Activated CD4-positive, alpha-beta T cell treated with anti-CD3 and anti-CD28 coated beads for 4 hours (primary cell): ENCODE results near the gene UBE2J2.
"Not testable (repeated sequence)": the region's sequence is repeated elsewhere in the genome, so short reads cannot be mapped to it uniquely, and the experiment has no call there.

Source experiments
- DNase-seq, 2 donors: peaks; one replicate each; pipeline ENCODE4 v3.0.0-alpha.2; 2020

UBE2J2 gene

DNA sequence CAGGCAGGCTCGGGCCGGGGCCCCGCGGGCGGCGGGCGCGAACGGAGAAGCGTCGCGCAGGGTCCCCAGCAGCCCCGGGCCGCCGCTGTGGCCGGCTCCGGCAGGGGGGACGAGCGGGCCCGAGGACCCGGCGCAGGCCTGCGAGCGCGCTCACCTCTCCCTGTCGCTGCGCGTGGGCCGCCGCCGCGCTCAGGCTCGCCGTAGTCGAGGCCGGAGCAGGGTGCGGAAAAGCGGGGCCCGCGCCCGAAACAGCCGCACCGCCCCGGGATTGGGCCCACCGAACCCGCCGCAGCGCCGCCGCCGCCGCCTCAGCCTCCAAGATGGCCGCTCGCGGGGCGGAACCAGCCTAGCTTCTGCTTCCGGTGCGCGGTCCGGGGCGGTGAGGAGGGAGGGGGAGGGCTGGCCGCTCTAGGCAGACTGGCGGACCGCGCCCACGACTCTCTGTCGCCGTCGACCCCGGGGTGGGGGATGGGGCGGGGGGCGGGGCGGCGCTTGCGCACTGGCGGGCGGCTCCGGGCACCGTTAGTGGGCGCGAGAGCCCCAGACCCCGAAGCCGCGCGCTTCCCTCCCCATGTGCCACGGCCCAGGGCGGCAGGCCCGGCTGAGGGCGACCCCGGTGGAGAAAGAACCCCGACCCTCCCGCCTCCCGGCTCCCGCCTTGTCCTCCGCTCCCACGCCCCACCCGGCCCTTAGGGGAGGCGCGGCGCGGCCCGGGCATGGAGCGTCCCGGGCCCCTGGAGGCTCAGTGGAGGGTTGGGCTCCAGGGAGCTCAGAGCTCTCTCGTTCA lies at the start of gene UBE2J2:
Gene UBE2J2 (minus strand): TSS at position 343 of the 787 bp plus-strand sequence. CDS start 5,862 bp downstream, outside the sequence.
- DNase-seq, result peak; percentile 93 to 95

DNA sequence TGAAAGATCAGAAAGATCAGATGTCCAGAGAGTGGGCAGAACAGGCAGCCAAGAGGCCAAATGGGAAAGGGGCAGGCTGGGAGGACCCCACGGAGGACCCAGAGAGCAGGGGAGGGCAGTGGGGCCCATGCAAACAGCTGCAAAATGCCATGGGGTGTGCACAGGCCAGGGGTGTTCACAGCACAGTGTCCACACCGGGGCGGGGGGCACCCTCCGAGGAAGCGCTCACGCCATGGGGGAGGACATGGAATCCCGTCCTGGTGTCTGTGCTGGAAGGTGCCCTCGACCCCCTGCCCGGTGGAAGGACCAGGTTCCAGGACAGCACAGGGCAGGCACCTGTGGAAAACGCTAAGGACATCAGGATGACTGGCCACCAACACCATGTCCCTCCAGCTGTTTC lies 49.3 kb upstream of the UBE2J2 start:
- no peak for DNase-seq

DNA sequence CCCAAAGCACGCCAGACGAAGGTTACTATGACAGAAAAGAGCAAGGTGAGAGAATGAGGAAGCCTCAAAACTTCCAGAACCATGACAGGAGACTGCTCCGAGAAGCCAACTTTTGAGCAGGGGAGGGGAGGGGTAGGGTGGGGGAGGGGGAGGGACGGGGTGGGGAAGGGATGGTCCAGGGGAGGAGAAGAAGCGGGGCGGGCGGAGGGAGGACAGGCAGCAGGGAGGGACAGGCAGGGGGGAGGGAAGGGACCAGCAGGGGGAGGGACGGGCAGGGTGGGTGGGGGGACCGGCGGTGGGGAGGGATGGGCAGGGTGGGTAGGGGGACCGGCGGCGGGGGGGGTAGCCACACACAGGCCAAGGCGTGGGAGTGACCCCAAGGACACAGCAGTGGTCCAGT lies 48.8 kb upstream of the UBE2J2 start:
- DNase-seq, result no peak

DNA sequence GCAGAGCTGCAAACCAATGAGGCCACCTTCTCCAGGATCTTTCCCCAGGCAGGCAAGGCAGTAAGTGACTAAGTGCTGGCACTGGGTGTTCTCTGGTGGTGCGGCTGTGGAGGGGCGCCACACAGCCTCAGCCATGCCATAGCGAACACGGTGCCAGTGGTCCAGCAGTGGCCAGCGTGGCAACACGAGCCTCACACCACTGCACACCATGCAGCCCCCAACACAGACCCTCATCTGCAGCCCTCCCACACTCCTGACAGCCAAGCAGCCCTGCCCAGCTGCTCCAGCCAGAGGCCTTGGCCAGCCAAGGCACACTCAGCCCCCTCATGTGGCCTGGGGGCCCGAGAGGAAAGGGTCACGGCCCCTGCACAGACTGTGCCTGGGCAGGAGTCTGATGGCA lies 47.8 kb upstream of the UBE2J2 start:
- DNase-seq, result no peak

DNA sequence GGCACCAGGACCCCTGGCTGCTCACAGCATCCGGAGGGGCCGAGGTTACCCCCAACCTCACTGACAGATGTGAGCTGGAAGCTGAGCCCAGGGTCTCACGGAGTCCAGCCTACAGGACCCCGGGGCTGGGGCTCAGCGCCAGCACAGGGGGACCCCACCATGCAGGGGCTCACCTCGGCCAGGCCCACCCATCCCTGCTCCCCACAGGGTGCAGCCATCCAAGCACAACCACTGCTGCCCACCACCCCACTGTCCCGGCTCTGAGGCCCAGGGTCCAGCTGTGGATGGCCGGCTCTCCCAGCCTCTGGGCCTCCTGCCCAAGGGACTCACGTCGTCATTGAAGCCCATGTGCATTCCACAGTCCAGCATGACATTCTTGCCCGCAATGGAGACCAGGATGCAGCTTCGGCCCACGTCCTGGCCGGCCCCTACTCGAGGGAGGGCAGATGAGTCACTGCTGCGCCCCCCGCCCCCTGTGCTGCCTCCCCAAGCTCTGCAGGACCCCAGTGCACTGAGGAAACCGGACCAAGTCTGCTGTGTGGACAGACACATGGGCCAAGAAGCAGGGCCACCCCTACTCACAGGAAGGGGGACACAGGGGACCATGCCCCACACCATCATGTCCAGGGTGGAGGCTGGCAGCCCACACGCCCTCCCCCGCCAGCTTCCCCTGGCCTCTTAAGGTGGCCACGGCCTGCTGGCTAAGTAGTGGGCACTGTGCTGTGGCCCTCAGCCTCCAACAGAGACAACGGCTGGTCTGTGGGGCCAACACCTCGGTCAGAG lies 47.2 kb upstream of the UBE2J2 start:
- no peak for DNase-seq

DNA sequence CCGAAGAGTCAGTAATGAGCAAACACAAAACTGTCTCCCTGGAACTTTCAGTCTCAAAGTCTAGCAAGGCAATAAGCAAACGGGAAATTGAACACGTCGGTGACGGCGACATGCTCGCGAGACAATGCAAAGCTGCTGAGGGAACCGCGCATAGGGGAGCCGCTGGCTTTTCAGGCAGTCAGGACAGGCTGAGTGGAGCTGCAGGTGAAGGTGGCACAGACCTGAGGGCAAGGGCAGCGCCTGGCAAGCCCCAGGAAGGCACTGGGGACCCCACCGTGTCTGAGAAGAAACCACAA lies 45.9 kb upstream of the UBE2J2 start:
- no peak for DNase-seq

DNA sequence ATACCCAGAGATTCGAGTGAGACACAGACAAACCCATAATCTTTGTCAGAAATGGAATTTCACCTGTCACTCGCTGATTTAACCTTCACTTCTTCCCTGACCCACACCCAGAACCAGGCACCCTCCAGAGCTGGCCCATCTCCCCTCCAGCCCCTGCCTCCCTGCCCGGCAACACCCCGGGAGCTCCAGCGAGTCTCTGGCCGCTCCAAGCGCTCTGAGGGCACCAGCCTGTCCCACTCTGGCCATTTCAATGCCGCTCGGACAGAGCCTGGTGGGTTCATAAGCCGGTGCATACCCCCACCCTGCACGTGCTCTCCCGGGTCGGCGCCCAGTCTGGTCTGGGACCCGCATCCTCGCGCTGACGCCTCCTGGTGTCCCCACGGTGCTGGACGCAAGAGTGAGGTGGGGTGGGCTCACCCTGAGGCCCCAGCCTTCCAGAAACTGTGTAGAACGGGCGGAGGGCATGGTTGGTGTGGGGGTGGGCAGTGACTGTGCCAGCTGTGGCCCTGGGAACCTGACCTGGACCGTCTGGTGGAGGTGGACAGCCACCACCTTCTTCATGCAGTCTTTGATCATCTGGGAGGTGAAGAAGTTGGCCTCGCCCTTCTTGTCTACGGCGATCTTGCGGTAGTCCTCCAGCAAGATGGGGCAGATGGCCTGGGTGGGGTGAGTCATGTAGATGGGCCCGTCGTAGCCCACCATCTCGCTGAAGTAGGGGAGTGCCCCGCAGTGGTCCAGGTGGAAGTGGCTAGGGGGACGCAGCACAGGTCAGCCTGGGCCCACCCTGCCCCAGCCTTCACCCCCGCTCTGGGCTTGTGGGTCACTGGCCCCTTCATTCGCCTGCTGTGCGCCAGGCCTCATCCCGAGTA lies 45.4 kb upstream of the UBE2J2 start:
- DNase-seq, result no peak

DNA sequence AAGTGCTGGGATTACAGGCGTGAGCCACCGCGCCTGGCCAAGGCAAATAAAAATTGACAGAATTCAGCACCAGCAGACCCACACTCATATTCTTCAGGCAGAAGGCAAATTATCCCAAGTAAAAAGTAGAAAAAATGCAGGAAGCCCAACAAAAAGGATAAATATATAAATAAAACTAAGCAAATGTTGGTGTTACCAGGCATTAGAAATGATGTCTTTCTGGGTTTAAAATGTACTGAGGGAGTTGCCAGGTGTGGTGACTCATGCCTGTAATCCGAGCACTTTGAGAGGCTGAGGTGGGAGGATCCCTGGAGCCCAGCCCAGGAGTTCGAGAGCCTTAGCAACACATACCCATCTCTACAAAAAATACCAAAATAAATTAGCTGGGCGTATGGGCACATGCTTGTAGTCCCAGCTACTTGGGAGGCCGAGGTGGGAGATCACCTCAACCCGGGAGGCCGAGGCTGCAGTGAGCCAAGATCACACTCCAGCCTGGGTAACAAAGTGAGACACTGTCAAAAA lies 44.5 kb upstream of the UBE2J2 start:
- no peak for DNase-seq

DNA sequence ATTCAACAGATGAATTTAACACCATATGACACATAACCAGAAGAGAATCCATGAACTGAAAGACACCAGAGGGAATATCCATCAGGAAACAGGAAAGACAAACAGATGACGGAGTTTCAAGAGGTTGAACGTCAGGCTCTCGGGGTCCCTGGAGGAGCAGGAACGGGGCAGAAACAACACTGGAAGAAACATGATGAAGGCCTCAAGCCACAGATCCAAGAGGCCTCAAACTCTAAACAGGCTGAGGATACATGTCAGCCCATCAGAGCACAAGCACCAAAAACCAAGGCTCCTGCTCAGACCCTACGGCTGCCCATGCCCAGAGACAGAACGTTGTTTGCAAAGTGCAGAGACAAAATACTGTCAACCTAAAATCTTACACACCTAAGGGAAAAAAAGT lies 43.8 kb upstream of the UBE2J2 start:
- DNase-seq, result no peak

DNA sequence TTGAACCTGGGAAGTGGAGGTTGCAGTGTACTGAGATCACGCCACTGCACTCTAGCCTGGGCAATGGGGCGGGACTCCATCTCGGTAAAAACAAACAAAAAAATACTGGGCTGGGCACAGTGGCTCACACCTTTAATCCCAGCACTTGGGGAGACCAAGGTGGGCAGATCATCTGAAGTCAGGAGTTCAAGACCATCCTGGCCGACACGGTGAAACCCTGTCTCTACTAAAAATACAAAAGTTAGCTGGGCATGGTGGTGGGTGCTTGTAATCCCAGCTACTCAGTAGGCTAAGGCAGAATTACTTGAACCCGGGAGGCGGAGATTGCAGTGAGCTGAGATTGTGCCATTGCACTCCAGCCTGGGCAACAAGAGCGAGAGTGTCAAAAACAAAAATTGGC lies 42.5 kb upstream of the UBE2J2 start:
- DNase-seq, result not testable (repeated sequence)

DNA sequence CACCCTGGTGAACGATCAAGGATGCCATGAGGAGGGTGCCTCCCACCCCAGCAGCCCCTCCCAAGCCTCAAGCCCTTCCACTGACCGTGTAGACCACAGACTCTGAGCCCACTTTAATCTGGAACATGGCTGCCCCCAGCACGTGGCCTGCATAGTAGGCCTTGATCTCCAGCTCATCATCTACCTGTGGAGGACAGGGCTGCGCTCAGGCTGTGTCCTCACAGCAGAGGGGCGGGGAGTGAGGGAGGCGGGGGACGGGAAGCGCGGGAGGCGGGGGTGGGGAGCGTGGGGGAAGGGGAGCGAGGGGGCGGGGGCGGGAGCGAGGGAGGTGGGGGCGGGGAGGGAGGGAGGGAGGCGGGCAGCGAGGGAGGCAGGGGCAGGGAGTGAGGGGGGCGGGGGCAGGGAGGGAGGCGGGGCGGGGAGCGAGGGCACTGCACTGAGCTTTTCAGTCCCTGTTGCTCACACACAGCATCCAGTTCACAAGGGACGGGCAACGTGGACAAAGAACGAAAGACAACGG lies 41.8 kb upstream of the UBE2J2 start:
- DNase-seq, result no peak

DNA sequence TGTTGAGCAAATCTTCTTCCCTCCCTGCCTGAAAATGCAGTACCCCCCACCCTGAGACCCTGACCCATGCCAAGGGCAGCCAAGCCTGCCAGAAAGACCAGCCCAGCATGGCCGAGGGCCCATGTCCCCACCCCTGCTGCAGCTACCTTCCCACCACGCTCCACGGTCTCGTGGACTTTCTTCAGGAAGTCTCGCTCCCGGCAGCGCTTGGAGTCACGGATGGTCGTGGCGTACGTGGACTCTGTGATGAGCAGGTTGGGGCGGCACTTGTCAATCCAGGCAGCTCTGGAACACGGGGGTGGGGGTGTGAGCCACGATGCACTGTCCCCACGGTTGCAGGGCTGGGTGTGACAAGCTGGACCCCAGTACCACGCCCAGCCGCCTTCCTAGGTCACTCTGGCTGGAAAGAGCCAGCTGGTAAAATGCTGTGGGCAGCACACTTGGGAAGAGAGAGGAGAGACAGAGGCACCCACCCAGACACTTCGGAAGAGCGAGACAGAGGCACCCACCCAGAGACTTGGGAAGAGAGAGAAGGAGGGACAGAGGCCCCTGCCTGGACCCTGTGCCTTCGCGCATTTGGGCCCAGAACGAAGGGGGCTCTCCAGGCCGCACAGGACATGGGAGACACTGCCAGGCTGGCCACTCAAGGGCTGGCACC lies 41.2 kb upstream of the UBE2J2 start:
- DNase-seq, result no peak

DNA sequence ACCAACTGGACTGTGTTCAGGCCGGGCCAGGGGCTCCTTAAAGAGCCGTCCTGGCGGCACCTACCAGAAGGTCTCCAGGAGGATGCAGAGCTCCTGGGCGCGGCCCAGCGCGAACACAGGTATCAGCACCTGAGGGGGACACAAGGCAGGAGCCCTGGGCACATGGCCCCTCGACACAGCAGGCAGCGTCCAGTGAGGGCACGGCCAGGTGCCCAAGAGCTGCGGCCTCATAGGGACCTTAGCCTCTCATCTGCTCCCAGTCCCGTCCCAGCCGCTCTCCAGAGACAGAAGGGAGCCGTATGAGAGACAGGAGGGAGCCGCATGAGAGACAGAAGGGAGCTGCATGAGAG lies 40.6 kb upstream of the UBE2J2 start:
- no peak for DNase-seq

DNA sequence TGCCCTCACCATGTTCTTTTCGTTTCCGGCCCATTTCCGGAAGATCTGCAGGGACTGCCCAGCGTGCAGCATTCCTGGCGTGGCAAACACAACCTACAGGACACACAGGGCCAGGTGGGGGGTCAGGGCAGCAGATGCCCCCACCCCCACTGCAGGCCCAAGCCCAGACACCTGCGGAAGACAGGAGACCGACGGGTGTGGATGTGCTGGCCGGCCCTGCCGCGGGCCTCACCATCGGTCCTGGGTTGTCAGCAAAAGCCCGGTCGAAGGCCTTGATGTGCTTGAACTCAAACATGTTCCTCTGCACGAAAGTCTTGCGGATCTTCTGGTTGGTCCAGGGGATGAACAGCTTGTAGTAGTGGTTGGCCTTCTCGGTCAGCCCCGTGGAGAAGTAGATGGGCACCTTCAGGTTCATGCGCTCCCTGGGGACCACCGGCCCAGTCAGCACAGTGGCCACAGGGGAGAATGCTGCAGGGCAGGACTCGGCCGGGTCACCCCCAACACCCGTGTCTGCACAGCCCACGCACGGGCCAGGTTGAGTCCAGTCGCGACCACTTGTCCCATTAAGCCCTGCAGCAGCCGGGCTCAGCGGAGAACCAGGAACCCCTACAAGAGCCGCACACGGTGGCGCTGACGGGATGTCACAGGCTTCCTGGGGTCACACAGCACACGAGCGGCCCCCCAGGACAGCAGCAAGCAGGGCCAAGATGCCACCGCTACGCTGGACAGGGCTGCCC lies 40.0 kb upstream of the UBE2J2 start:
- no peak for DNase-seq

DNA sequence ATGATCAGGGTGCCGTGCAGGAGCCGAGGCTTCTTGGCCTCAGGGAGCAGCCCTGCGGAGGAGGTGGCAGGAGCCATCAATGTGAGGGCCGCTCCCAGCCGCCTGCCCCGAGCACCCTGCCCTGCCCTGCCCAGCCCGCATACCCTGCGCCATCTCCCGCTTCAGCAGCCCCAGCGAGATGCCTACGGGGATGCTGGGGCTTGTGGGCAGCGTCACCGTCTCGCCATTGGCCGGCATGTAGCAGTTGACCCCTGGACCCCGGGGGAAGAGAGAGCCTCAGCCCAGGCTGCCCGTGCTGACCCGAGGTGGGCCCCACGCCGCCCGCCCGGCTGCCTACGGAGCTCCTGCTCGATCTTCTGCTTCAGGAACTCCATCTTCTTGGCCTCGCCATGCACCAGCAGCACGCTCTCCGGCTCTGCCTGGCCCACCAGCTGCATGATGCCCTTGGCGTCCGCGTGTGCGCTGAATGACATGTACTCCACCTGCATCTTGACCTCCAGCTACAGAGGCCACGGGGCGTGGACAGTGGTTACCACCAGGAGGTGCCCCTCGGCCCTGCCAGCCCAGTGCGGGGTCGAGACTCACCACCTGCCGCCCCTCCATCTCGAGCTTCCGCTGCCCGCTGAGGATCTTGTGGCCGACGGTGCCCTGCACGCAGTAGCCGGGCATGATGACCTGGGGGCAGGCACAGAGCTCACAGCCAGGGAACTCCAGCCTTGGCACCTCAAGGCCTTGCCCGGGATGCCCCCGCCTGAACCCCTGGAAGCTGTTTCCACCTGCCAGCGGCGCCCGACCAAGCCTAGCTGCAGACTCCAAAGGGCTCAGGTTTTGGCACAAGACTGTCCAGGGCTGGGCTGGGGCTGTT lies 39.0 kb upstream of the UBE2J2 start:
- no peak for DNase-seq

DNA sequence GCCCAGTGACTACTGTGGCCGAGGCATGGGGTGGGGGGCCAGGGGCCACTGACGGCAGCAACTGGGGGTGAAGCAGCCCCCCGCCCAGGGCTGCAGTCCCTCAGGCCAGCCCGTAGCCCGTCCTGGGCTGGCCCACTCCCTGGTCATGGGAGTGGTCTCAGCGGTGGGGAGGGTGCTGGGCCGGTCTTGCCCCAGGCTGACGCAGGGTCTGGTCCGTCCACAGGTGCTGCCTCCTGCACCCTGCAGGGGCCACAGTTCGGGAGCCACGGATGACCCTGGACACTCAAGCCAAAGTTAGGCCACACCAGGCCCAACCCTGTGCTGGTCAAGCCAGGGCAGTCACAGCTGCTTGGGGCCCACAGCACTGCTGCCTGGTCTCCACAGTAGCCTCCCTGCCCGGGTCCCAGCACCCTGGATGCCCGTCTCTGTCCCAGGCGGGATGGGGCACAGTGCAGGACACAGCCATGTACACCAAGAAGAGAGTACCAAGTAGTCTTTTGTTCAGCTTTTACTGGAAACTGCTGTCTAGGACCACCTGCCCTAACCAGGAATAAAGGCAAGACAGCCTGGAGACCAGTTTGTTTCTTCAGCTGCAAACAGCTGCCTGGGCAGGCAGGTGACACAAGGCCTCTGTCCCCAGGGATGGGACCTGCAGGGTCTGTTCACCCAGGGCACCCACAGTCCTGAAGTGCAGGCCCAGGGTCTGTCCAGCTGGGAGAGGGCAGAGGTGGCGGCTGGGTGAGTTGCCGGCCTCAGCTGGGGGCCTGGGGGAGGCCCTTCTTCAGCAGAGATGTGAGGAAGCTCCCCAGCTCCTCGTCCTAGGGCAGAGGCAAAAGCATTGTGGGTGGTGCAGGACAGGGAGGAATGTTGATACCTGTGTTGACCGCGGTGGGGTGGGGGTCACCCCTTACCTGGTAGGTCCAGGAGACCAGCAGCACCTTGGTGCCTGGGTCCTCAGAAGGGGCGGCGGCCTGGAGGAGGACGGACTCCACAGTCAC lies 37.8 kb upstream of the UBE2J2 start:
- DNase-seq, result no peak

DNA sequence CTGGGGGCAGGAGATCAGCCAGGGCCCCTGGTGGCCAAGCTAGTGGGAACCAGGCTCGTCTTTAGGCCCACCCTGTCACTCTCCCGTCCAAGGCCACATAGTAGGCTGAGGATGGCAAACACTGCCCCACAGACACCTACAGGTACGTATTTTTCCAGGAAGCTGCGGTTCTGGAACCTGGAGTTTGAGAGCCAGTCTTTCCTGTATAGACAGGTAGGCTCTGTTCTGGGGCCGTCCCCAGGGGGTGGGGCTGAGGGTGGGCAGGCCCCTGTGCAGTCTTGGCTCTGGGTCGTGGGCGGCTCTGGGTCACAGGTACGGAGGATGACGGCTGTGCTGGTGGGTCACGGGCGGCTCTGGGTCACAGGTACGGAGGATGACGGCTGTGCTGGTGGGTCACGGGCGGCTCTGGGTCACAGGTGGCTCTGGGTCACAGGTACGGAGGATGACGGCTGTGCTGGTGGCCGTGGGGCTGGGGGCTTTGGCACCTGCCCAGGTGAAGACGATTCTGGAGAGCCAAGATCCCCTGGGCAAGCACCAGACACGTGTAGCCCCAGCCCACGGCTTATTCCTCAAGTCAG lies 36.9 kb upstream of the UBE2J2 start:
- no peak for DNase-seq

DNA sequence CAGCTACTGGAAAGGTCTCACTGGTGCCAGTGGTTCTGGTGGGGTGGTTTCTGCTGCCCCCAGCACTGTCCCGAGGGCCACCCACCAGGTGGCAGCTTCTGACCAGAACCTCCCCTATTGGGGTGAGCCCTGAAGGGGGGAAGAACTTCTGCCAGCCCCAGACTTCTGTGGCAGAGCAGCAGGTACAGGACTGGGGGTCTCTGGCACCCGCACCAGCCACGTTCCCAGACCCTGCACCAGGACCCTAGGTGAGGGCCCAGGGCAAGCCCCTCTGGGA lies 36.4 kb upstream of the UBE2J2 start:
- no peak for DNase-seq
